Posterior cingulate gyrus (tissue), 11 donors: ENCODE measurements around the gene WEE1.
"Not testable (repeated sequence)": the region's sequence is repeated elsewhere in the genome, so short reads cannot be mapped to it uniquely, and the experiment has no call there.

ENCODE experiments used
- DNase-seq, 10 donors: peaks; one replicate each; pipeline versions ENCODE4 v3.0.0 to v3.0.0-alpha.2; 2020 to 2021; ENCODE audit warnings: mixed read lengths in 3 of 10
- intact Hi-C: fragments of 100-400 bp; cut with DNase I; formaldehyde crosslinking; loops from one replicate; pipeline ENCODE4 v1.15.1; 2023

The WEE1 gene

GRCh38 chr11:9590717-9591116 lies 17.2 kb downstream of the WEE1 start:
- DNase-seq: no peak
- intact Hi-C loops: no loop called here

GRCh38 chr11:9594267-9595046 lies 21.0 kb downstream of the WEE1 start:
- DNase-seq: no peak
- intact Hi-C loops: no loop called here

DNA sequence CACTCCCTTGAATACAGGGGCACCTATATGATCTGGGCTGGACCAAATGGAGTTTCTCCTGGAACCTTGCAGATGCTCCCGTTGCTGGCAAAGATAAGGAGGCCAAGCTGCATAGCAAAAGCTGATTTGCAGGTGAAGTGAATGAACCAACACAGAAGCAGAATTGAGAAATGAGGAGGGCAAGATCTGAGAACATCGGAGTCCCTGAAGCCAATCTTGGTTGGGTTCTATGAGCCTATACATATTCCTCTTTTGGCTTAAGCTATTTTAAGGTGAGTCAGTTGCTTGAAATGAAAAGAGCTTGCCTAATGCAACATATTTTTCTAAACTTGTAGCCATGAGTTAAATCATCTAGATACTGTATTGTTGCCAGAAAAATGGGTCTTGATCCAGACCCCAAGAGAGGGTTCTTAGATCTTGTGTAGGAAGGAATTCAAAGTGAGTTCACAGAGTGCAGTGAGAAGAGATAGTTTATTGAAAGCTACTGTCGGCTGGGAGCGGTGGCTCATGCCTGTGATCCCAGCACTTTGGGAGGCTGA lies 23.5 kb downstream of the WEE1 start:
- intact Hi-C loops: no loop called here
- no peak for DNase-seq

GRCh38 chr11:9600166-9600565 lies 26.7 kb downstream of the WEE1 start:
- intact Hi-C loops: no loop called here
- no peak for DNase-seq

DNA sequence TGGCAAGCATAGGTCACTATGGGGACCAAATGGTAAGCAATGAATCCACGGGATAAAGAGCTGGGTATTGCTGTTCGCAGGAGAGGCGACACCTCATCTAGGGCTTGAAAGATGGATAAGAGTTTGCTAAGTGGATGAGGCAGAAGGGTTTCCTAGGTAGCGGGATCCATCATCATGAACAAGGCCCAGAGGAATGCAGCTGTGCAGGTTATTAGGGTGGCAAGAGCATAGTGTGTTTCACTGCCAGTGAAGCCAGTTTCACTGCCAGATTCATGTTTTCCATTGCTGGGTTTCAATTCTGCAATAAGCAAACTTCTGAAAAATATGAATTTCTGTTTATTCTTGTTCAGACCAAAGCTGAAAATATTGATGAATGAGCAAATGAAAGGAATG lies 27.2 kb downstream of the WEE1 start:
- DNase-seq: no peak
- intact Hi-C loops: no loop called here

DNA sequence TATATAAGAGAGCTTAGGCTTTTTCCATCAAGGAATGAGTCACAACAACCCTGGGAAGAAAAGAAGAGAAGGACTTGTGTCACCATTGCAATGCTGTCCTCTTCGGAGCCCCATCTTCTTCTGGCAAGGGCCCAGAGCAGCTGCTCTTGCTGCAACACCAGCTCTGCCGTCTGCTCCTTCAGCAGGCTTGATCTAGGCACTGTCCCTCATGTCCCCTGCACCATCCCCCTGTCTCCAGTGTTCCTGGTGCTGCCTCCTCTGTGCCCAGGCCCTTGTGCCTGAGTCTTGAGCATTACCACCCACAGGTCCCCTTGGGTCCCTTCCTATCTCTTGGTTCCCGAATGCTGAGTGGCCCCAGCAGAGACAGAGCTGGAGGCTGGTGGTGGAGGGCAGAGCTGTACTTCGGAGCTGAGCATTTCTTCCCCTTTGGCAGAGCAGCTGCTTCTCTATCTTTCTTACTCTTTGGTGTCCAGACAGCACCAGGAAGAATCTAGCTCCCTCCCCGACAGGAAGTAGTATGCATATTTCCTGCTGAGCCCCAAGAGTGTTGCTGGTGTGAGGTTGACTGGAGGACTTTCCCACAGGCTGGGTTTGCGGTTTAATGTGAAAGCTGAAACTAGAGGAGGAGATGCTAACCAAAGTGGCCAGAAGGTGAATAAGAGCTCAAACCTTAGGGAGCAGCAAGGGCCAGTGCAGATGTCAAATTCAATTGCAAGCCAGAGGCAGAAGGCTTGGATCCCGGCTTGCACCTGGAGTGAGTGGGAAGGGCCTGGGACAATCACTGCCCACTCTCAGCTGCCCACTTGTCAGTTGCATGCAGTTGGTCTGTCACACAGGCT lies 27.8 kb downstream of the WEE1 start:
- DNase-seq: peak in 1 of 10 donors; percentile 14
- intact Hi-C loops: no loop called here

DNA sequence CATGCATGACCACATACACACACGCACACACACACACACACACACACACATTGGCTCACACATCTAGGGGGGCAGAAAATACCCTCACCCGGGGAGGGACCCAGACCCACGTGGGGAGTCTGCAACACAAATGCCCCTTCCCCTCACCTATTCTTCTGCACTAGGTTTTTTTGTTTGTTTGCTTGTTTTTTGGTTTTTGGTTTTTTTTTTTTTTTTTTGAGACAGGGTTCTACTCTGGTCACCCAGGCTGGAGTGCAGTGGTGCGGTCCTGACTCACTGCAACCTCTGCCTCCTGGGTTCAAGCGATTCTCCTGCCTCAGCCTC lies 28.4 kb downstream of the WEE1 start:
- intact Hi-C loops: no loop called here
- DNase-seq: no peak

DNA sequence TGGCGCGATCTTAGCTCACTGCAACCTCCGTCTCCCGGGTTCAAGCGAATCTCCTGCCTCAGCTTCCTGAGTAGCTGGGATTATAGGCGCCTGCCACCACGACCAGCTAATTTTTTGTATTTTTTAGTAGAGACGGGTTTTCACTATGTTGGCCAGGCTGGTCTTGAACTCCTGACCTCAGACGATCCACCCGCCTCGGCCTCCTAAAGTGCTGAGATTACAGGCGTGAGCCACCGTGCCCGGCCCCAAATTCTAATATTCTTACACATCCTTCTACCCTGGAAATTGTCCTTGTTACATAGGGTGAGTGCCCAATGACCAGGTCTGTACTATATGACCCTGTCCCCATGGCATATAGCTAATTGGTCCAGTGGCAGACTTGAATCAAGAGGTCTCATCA lies 29.7 kb downstream of the WEE1 start:
- DNase-seq, intact Hi-C loops: not testable (repeated sequence)

DNA sequence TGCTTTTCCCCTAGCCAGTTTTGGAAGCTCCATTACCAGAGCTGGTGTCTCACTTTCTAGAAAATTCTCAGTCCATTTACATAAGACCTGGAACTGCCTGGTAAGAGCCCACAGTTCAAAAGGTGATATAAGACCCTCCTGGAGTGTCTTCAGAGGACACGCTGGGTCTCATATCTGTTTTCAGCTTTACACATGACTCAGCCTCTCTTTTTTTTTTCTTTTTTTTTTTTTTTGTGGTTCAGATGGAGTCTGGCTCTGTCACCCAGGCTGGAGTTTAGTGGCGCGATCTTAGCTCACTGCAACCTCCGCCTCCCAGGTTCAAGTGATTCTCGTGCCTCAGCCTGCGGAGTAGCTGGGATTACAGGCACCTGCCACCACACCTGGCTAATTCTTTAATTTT lies 30.7 kb downstream of the WEE1 start:
- DNase-seq: no peak
- intact Hi-C loops: no loop called here

DNA sequence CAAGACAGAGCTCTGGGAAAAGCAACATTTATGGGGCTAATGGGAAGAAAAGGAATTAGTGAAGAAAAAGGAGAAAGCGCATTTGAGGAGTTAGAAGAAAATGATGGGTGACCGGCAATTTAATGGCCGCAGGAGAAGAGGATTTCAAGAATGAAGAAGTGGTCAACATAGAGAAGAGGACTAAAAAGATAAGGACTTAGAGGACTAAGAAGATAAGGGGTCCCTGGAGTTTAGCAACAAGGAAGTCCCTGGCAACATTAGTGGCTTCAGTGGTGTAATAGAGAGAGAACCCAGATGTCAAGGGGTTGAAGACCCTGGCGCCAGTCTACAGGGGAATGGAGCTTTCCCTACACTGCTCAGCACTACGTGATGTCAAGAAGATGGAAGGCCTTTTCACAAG lies 32.3 kb downstream of the WEE1 start:
- DNase-seq: no peak
- intact Hi-C loops: no loop called here

- intact Hi-C loops: no loop called here
- no peak for DNase-seq
Measured at GRCh38 chr11:9606809-9607510, 33.5 kb downstream of the WEE1 start.

- intact Hi-C loops: no loop called here
- DNase-seq: peak in 1 of 10 donors; percentile 27
Measured at GRCh38 chr11:9607511-9607899, 34.0 kb downstream of the WEE1 start.

- no peak for DNase-seq
- intact Hi-C loops: no loop called here
Measured at GRCh38 chr11:9609002-9609759, 35.7 kb downstream of the WEE1 start.

GRCh38 chr11:9609841-9610240 lies 36.4 kb downstream of the WEE1 start:
- no peak for DNase-seq
- intact Hi-C loops: loop anchor here (5.0 kb wide), 1 partner anchor 697 kb away; the partner anchor contains the start of gene ADM

DNA sequence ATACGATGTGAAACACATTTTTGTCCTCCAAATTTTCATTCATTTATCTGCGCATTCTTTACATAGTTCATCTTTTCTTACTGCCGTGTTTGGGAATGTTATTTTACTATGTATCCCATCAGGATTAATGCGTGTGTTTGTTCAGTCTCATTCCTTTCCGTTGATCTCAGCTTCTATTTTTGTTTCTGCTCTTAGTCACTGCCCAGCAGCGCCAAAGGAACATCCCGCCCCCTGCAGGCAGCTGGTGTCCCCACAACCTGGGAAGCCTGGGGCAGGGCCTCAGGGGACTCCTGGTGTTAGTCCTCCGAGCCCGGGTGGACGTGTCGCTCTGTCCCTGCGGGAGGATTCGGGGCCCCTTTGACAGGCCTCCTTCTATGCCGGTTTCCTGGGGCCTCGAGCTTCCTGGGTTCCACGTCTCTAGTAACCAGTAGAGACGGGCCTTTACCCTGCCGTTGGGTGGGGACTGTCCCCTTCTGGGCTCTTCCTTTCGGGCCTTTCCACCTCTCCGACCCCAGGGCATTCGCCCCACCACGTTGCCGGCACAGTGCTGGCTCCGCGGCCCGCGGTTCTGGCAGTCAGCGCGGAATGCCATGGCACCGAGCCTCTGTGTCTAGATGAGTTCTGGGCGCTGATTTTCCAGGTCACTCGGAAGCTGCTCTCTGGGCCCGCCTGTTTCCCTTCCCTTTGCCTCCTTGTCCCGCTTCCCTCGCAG lies 39.8 kb downstream of the WEE1 start:
- intact Hi-C loops: loop anchor here (2.0 to 5.0 kb wide), 3 partner anchors 38 to 694 kb away; partner anchors contain the start of gene ADM

DNA sequence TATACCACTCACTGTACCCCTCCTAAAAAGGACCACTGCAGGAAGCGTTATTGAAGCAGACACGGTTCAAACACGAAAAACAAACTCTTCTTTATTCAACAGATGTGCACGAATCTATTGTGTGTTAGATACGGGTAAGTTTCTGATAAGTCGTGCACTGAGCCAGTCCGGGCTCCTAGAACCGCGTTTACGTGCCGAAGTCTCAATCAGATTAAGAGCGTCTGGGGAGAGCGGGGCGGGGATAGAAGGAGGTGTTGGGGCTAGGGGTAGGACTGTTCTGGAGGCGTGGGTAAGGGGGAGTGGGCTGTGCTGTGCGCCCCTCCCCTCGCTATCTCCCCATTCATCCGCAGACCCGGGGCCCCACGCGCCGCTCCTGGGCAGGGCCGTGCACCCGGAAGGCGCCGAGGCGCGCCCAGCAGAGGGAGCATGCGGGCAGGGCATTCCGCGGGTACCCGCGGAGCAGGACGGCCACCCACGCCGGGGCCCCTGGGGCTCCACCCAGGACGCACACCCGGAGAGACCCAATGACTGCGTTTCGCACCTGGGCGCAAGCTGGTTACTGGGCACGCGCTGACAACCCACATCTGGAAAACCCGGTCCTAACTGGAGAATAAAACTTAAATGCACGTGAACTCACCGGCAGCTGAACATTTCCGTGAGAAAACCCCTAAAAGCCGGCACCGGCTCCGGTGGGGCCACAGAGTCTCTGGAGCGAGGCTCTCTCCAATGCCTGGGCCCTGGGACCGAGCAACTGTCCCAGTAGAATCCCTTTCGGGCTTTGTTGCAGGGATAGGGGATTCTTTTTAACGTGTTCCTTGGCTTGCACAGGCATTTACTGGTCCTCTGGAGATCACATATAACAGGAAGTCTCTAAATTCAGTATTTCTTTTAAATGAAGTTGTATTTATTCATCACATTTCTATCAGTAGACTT lies 40.6 kb downstream of the WEE1 start:
- intact Hi-C loops: loop anchor here (1.0 to 5.0 kb wide), 4 partner anchors 39 to 693 kb away; partner anchors contain the start of gene ADM
- DNase-seq: peak; percentile 65 to 97 (median 80)

More for the DNA sequence above, 39.8 kb downstream of the WEE1 start:
- DNase-seq: peak; percentile 83 to 98 (median 94)

DNA sequence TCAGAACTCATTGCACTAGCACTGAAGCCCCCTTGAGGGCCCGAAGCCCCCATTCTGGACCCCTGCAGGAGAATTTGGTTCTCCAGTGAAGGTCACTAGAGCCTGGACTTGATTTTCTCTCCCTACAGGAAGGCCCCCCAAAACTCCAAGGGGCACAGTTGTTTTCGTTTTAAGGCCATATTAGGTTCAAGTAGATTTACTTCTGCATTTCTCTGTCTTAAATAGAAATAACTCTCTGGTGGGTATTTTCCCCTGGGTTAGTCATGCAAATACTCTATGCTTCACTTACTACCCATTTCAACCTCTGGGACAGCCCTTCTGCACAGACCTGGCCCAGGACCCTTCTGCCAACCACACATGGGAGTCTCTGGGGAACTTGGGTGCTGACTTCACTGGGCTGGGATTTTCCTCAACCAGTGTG lies 41.6 kb downstream of the WEE1 start:
- intact Hi-C loops: no loop called here

GRCh38 chr11:9616042-9616675 lies 42.7 kb downstream of the WEE1 start:
- intact Hi-C loops: no loop called here
- DNase-seq: no peak

More for the DNA sequence above, 41.6 kb downstream of the WEE1 start:
- DNase-seq: no peak
